H1 (cell line): ENCODE measurements around the gene AK8. TPM values are rescaled to one million over a fixed set of nuclear protein-coding genes. Genes with fewer than 3 reads are reported as not detected.

Source experiments
- CTCF ChIA-PET: fragments of 300-600 bp; sonication (Branson Sonifier 250); formaldehyde crosslinking; loops from one replicate; lab custom pipeline; 2021; ENCODE audit not compliant: partially characterized antibody; lab: Charles Lee
- POLR2A ChIA-PET: fragments of 300-600 bp; sonication (Branson Sonifier 250); formaldehyde crosslinking; loops from one replicate; lab custom pipeline; 2021; ENCODE audit warnings: inconsistent platforms; ENCODE audit not compliant: partially characterized antibody; lab: Charles Lee
- DNase-seq, 2 experiments: peaks; one replicate each; pipeline versions ENCODE4 v3.0.0 to v3.0.0-alpha.2; 2010 to 2022; ENCODE audit warnings: low spot score in 2 of 2, low read depth in 1 of 2, mixed read lengths in 1 of 2
- FAIRE-seq: peaks from 2 replicates; lab custom pipeline; 2011; peaks lifted over from hg19 to GRCh38; lab: Jason Lieb, UNC
- H2AFZ ChIP-seq: 2 replicates; pipeline ENCODE4 v1.8.1; 2012; ENCODE audit warnings: low read length, inconsistent platforms
- H2AK5ac ChIP-seq: 2 replicates; pipeline ENCODE4 v1.6.1; 2013; ENCODE audit warnings: low read depth, low read length
- H2BK120ac ChIP-seq: replicated peaks from 2 replicates; pipeline ENCODE3; 2013; ENCODE audit warnings: low read depth, low read length, inconsistent platforms
- H2BK12ac ChIP-seq: 2 replicates; pipeline ENCODE4 v1.6.1; 2013; ENCODE audit warnings: low read depth, low read length
- H2BK15ac ChIP-seq: 2 replicates; pipeline ENCODE4 v1.6.1; 2013; ENCODE audit warnings: low read length
- H2BK20ac ChIP-seq: 2 replicates; pipeline ENCODE4 v1.6.1; 2013; ENCODE audit warnings: low read length
- H2BK5ac ChIP-seq: 2 replicates; pipeline ENCODE4 v1.6.1; 2013; ENCODE audit warnings: low read depth, low read length
- H3K14ac ChIP-seq: 2 replicates; pipeline ENCODE4 v1.6.1; 2013; ENCODE audit warnings: inconsistent platforms; ENCODE audit not compliant: insufficient read length
- H3K18ac ChIP-seq: 2 replicates; pipeline ENCODE4 v1.6.1; 2013; ENCODE audit warnings: low read length; ENCODE audit errors: extremely low read depth
- H3K23ac ChIP-seq: 2 replicates; pipeline ENCODE4 v1.6.1; 2013; ENCODE audit warnings: inconsistent platforms; ENCODE audit not compliant: insufficient read length
- H3K23me2 ChIP-seq: 2 replicates; pipeline ENCODE4 v1.6.1; 2013; ENCODE audit warnings: low read depth, low read length
- H3K27ac ChIP-seq: 2 replicates; pipeline ENCODE4 v1.6.1; 2011; ENCODE audit warnings: low read depth, low read length, inconsistent platforms
- H3K27me3 ChIP-seq, 4 experiments: replicated peaks in 1 of 4; 1 replicate in 1 of 4; 2 replicates in 3 of 4; pipeline versions ENCODE4 v1.6.1 to v1.8.1; 2011 to 2013; ENCODE audit warnings: low read length in 3 of 4, mild to moderate bottlenecking in 3 of 4, inconsistent platforms in 2 of 4, mixed read lengths in 2 of 4, moderate library complexity in 1 of 4; ENCODE audit not compliant: control insufficient read depth in 3 of 4, insufficient read depth in 3 of 4; ENCODE audit errors: extremely low read depth in 1 of 4
- H3K36me3 ChIP-seq, 4 experiments: 2 replicates each; pipeline versions ENCODE4 v1.6.1 to v1.8.1; 2011 to 2013; ENCODE audit warnings: mild to moderate bottlenecking in 4 of 4, low read length in 3 of 4, moderate library complexity in 2 of 4, control low read depth in 1 of 4, inconsistent platforms in 1 of 4; ENCODE audit not compliant: insufficient read depth in 4 of 4, control insufficient read depth in 2 of 4
- H3K4ac ChIP-seq: replicated peaks from 2 replicates; pipeline ENCODE3; 2013; ENCODE audit warnings: low read length, low read depth, mixed read lengths, inconsistent platforms; ENCODE audit not compliant: insufficient read length
- H3K4me1 ChIP-seq, 4 experiments: replicated peaks in 1 of 4; 1 replicate in 1 of 4; 2 replicates in 3 of 4; pipeline versions ENCODE4 v1.6.1 to v1.8.1; 2011 to 2013; ENCODE audit warnings: low read length in 3 of 4, inconsistent platforms in 2 of 4, mixed read lengths in 1 of 4; ENCODE audit not compliant: insufficient read depth in 4 of 4, control insufficient read depth in 3 of 4
- H3K4me2 ChIP-seq, 2 experiments: 2 replicates each; pipeline versions ENCODE4 v1.6.1 to v1.8.1; 2011 to 2013; ENCODE audit warnings: low read depth in 2 of 2, low read length in 2 of 2, control low read depth in 1 of 2, inconsistent platforms in 1 of 2, mild to moderate bottlenecking in 1 of 2; ENCODE audit not compliant: insufficient read depth in 1 of 2
- H3K4me3 ChIP-seq, 4 experiments: fragments of 200-600, 300-600 bp in 1 of 4; sonication (generic), shearing (Covaris generic), sonication (Bioruptor Twin) in 1 of 4; 2 replicates each; pipeline versions ENCODE4 v1.5.1 to v1.8.1; 2011 to 2016; ENCODE audit warnings: low read length in 4 of 4, low read depth in 3 of 4, control low read depth in 2 of 4, inconsistent platforms in 2 of 4, mild to moderate bottlenecking in 2 of 4, mixed read lengths in 1 of 4, moderate library complexity in 1 of 4; ENCODE audit not compliant: insufficient read depth in 2 of 4; ENCODE audit errors: extremely low read depth in 1 of 4
- H3K56ac ChIP-seq: replicated peaks from 2 replicates; pipeline ENCODE3; 2013; ENCODE audit warnings: low read depth, mild to moderate bottlenecking, mixed read lengths, low read length, inconsistent platforms; ENCODE audit not compliant: insufficient read length
- H3K79me1 ChIP-seq: 2 replicates; pipeline ENCODE4 v1.6.1; 2013; ENCODE audit warnings: low read depth, low read length, control low read depth
- H3K79me2 ChIP-seq, 2 experiments: 2 replicates each; pipeline versions ENCODE4 v1.6.1 to v1.8.1; 2012 to 2013; ENCODE audit warnings: low read length in 2 of 2, mild to moderate bottlenecking in 2 of 2, inconsistent platforms in 1 of 2; ENCODE audit not compliant: insufficient read depth in 2 of 2, control insufficient read depth in 1 of 2
- H3K9ac ChIP-seq, 4 experiments: replicated peaks in 1 of 4; 1 replicate in 1 of 4; 2 replicates in 3 of 4; pipeline versions ENCODE4 v1.6.1 to v1.8.1; 2011 to 2013; ENCODE audit warnings: low read depth in 3 of 4, low read length in 3 of 4, control low read depth in 2 of 4, mild to moderate bottlenecking in 2 of 4, moderate library complexity in 2 of 4, inconsistent platforms in 1 of 4; ENCODE audit errors: extremely low read depth in 1 of 4
- H3K9me3 ChIP-seq, 2 experiments: 2 replicates each; pipeline versions ENCODE4 v1.6.1 to v1.8.1; 2012 to 2013; ENCODE audit warnings: mild to moderate bottlenecking in 2 of 2, moderate library complexity in 2 of 2, control low read depth in 1 of 2, inconsistent platforms in 1 of 2, low read depth in 1 of 2, low read length in 1 of 2, mixed read lengths in 1 of 2; ENCODE audit not compliant: insufficient read depth in 2 of 2
- H4K20me1 ChIP-seq, 2 experiments: replicated peaks in 1 of 2; 2 replicates each; pipeline versions ENCODE3 to v1.8.1; 2011 to 2013; ENCODE audit warnings: inconsistent platforms in 2 of 2, low read length in 2 of 2, mild to moderate bottlenecking in 1 of 2; ENCODE audit not compliant: insufficient read depth in 2 of 2, control insufficient read depth in 1 of 2
- H4K5ac ChIP-seq: 2 replicates; pipeline ENCODE4 v1.6.1; 2013; ENCODE audit warnings: low read length, low read depth, mixed read lengths, inconsistent platforms; ENCODE audit not compliant: insufficient read length
- H4K8ac ChIP-seq: 2 replicates; pipeline ENCODE4 v1.8.0; 2013; ENCODE audit warnings: mild to moderate bottlenecking, moderate library complexity, low read length, inconsistent platforms; ENCODE audit not compliant: insufficient read depth; ENCODE audit errors: extremely low read depth
- H4K91ac ChIP-seq: replicated peaks from 2 replicates; pipeline ENCODE3; 2013; ENCODE audit warnings: low read length, mixed read lengths, inconsistent platforms; ENCODE audit not compliant: insufficient read length
- ATF3 ChIP-seq: IDR thresholded peaks from 2 replicates; pipeline ENCODE4 v1.6.1; 2011; ENCODE audit warnings: low read depth, mild to moderate bottlenecking, low read length; ENCODE audit not compliant: insufficient read depth
- MAX ChIP-seq: IDR thresholded peaks from 2 replicates; pipeline ENCODE4 v1.6.1; 2012; ENCODE audit warnings: inconsistent platforms
- SP4 ChIP-seq: IDR thresholded peaks from 2 replicates; pipeline ENCODE4 v1.6.1; 2012; ENCODE audit warnings: low read length, inconsistent platforms
- WGBS, 2 experiments: shearing (Covaris generic) in 1 of 2; methylation state at CpG; one replicate each; pipeline versions ENCODE4 v1.1.6 to v1.1.7; 2013 to 2015; ENCODE audit warnings: low lambda C conversion rate in 2 of 2, mixed read lengths in 2 of 2, inconsistent platforms in 1 of 2, low coverage in 1 of 2, missing lambda C conversion rate in 1 of 2; ENCODE audit not compliant: insufficient replicate concordance in 2 of 2, insufficient coverage in 1 of 2, insufficient read length in 1 of 2; ENCODE audit errors: extremely low coverage in 1 of 2, missing lambda C conversion rate in 1 of 2; 5-methylcytosine and 5-hydroxymethylcytosine counted together
- polyA plus RNA-seq, 7 experiments: library from polyadenylated mRNA; depleted of rRNA in 3 of 7; stranded (reverse) in 5 of 7; unstranded in 2 of 7; fragments of >200 nt in 5 of 7; fragments of 200-250 nt in 2 of 7; gene quantifications; 1 replicate in 5 of 7; 2 replicates in 1 of 7; 4 replicates in 1 of 7; pipeline versions ENCODE4 v1.2.1 to v1.2.3, GENCODE V29; 2011 to 2013; ENCODE audit warnings: missing spikeins in 2 of 7, mixed read lengths in 2 of 7
- total RNA-seq: library from RNA; stranded (reverse); fragmentation: NEBNext Ultra II Directional; extraction: Animal tissue kit (Norgen Biotek cat#: 25700); gene quantifications from 2 replicates; pipeline ENCODE4 v1.2.1, GENCODE V29; 2021

AK8 gene
- total and polyA plus RNA-seq, 2 of the 8 experiments (the other 6 are each of a cell fraction or from before 2014, with no cell fraction given), result 0.35 to 0.48 TPM

GRCh38 chr9:132887181-132888120 lies 9.4 kb upstream of the AK8 start:
- no peak overlapping the region for H2AK5ac ChIP-seq
- DNase-seq, result no peak
- H3K36me3 ChIP-seq, result no peaks in the 10 kb centered on the region
- WGBS, 2 experiments, result 88% methylated on average over 18 of the region's 18 CpGs; no CpG with 5 or more reads in 1 of the 2 experiments
- H3K14ac ChIP-seq, result no peak overlapping the region
- H4K20me1 ChIP-seq, result peaks cover 0 to 4% of the 10 kb centered on the region in 2 experiments
- no peak overlapping the region for H3K56ac ChIP-seq
- H3K18ac ChIP-seq, result no peak overlapping the region
- no peaks in the 10 kb centered on the region; a peak in 1 of 7 replicates for H3K27me3 ChIP-seq
- H3K23me2 ChIP-seq, result no peaks in the 10 kb centered on the region
- H4K91ac ChIP-seq, result no peak overlapping the region
- no peak overlapping the region for H2BK12ac ChIP-seq
- no peak overlapping the region for H2BK5ac ChIP-seq
- ChIA-PET CTCF (interaction anchor here (0.5 to 15.0 kb wide), 3 partner anchors 9 to 26 kb away, joined by 4 to 115 read pairs (median 4); no protein-coding TSS in a partner anchor), POLR2A (no interaction called here)
- no peak overlapping the region for H3K23ac ChIP-seq
- no peaks in the 10 kb centered on the region for H3K79me1 ChIP-seq
- H3K79me2 ChIP-seq, result no peaks in the 10 kb centered on the region
- no peak overlapping the region for H2BK15ac ChIP-seq
- H3K9ac ChIP-seq, result no peak overlapping the region
- H3K4me3 ChIP-seq, result no peak overlapping the region
- no peak for FAIRE-seq
- H3K9me3 ChIP-seq, result no peaks in the 10 kb centered on the region
- no peak overlapping the region for H3K27ac ChIP-seq
- no peak overlapping the region for H4K8ac ChIP-seq
- no peak overlapping the region for H3K4me2 ChIP-seq
- no peaks in the 10 kb centered on the region; a peak in 1 of 7 replicates for H3K4me1 ChIP-seq
- TF ChIP-seq SP4, result no peak
- TF ChIP-seq MAX, result no peak
- no peak for TF ChIP-seq ATF3
- H2BK20ac ChIP-seq, result no peak overlapping the region
- no peak overlapping the region for H3K4ac ChIP-seq
- H2AFZ ChIP-seq, result no peak overlapping the region
- no peak overlapping the region for H2BK120ac ChIP-seq
- H4K5ac ChIP-seq, result no peak overlapping the region
